ENCODE measurements around the gene FNIP1.
"Not testable (repeated sequence)": the region's sequence is repeated elsewhere in the genome, so short reads cannot be mapped to it uniquely, and the experiment has no call there.

The FNIP1 gene

GRCh38 chr5:131749723-131750470 is 46.9 kb downstream of the FNIP1 start:
- DNase-seq, result no peak

- no peak for DNase-seq
These were observed 47.7 kb downstream of the FNIP1 start for GRCh38 chr5:131749138-131749537.

- no peak for DNase-seq
These were observed 49.4 kb downstream of the FNIP1 start for GRCh38 chr5:131747180-131748105.

GRCh38 chr5:131746423-131746822 is 50.4 kb downstream of the FNIP1 start:
- no peak for DNase-seq

DNA sequence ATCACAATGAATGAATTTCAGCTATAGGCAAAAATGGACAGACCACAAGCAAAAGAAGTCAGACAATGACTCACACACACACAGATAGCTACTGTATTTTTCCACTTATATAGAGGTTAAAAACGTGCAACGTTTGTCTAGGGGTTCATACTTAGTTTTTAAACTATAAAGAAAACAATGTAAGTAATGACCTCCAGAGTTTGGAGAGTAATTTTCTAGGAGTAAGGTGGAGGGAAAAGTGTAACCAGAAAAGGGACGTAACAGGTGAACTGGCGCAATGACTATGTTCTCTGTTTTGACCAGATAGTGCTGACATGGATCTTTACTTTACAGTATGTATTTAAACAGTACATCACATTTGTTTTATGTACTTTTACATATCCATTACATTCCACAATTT is 51.1 kb downstream of the FNIP1 start:
- DNase-seq, result no peak

DNA sequence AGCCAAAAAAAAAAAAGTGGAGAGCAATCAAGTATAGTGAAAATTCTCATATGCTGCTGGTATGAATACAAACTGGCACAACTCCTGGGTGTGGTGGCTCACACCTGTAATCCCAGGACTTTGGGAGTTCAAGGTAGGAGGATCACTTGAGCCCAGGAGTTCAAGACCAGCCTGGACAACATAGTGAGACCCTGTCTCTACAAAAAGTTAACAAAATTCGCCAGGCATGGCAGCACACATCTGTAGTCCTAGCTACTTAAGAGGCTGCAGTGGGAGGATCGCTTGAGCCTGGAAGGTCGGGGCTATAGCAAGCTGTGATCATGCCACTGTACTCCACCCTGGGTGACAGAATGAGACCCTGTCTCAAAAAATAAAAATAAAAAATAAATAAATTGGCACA is 51.7 kb downstream of the FNIP1 start:
- no peak for DNase-seq

DNA sequence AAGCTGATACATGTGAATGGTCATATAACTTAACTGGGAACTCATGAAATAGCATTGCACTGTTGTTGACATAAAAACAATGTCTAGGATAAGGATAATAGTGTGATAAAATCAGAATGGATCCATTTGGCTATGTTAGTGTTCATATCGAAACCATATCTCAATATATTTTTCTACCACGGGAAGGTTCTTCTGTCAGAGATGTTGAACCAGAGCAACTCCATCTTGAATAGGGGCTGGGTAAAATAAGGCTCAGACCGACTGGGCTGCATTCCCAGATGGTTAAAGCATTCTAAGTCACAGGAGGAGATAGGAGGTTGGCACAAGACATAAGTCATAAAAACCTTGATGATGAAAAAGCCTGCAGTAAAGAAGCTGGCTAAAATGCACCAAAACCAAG is 56.3 kb downstream of the FNIP1 start:
- no peak for DNase-seq

- DNase-seq, result no peak
These were observed 61.4 kb downstream of the FNIP1 start for GRCh38 chr5:131735393-131735792.

- DNase-seq, result not testable (repeated sequence)
These were observed 61.9 kb downstream of the FNIP1 start for GRCh38 chr5:131734939-131735338.

DNA sequence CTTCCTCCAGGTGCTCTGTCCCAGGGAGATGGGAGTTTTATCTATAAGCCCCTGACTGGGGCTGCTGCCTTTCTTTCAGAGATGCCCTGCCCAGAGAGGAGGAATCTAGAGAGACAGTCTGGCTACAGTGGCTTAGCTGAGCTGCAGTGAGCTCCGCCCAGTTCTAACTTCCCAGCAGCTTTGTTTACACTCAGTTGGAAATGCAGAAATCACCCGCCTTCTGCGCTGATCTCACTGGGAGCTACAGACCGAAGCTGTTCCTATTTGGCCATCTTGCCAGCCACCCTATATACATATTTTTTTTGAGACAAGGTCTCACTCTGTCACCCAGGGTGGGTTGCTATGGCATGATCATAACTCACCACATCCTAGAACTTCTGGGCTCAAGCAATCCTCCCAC is 67.5 kb downstream of the FNIP1 start:
- not testable (repeated sequence) for DNase-seq

DNA sequence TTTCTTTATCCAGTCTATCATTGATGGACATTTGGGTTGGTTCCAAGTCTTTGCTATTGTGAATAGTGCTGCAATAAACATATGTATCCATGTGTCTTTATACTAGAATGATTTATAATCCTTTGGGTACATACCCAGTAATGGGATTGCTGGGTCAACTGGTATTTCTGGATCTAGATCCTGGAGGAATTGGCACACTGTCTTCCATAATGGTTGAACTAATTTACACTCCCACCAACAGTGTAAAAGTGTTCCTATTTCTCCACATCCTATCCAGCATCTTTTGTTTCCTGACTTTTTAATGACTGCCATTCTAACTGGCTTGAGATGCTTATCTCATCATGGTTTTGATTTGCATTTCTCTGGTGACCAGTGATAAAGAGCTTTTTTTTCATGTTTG is 72.7 kb downstream of the FNIP1 start:
- DNase-seq, result not testable (repeated sequence)

DNA sequence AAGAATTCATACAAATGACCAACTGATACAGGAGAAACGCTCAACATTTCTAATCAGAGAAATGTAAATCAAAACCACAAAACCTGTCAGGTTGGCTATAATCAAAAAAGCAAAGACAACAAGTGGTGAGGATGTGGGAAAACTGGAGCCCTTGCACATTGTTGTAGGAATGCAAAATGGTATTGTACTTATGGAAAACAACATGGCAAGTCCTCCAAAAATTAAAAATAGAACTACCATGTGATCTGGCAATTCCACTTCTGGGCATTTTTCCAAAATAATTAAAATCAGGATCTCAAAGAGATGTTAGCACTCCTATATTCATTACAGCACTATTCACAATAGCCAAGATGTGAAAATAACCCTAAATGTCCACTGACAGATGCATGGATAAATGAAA is 76.1 kb downstream of the FNIP1 start:
- DNase-seq, result no peak

DNA sequence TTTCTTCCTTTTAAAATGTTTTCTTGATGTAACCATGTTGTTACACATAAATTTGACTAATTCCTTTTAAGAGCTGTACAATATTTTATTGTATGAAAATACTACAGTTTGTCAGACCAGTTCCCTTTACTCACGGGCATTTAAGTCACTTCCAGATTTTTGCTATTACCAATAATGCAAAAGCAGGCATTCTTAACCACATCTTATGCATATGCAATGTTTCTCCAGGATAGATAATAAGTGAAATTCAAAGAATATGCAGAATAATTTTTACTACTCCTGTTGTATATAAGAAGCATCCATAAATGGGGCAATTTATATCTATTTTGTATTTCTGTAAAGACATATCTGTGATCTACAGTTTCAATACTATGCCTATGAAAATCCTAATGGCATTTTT is 77.3 kb downstream of the FNIP1 start:
- no peak for DNase-seq

DNA sequence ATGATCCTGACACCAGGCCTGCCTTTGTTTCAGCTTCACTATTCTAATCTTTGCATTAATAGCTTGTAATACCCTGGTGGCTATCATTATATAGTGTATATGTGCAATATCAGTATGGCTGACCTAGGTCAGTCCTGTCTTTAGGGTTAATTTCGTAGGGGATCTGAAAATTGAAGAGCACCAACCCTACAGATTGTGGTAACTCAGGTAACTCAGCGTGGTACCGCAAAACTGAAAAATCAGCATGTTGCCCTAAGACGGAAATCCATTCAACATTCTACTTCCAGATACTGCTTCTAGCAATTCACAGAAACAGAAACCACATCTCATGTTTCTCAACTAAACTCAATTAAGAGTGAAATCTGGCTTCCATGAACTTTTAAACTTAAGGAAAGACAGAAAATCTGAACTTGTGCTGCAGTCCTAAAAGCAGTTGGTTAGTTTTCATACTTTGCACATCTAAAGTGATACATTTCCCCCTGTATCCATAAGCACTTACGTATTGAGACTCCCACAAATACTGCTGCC is 78.3 kb downstream of the FNIP1 start:
- no peak for DNase-seq

GRCh38 chr5:131717164-131717563 is 79.7 kb downstream of the FNIP1 start:
- DNase-seq, result not testable (repeated sequence)

DNA sequence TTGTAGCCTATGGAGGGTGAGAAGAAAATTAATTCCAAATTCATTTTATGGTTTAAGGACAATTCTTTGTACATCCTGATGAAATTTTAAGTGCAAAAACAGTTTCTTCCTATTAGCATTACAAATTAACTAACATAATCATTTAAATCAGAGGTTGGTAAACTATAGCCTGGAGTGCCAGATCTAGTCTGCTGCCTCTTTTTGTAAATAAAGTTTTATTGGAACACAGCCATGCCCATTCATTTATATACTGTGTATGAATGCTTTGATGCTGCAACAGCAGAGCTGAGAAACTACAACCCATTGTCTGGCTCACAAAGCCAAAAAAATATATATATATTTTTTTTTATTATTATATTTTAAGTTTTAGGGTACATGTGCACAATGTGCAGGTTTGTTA is 80.2 kb downstream of the FNIP1 start:
- no peak for DNase-seq

DNA sequence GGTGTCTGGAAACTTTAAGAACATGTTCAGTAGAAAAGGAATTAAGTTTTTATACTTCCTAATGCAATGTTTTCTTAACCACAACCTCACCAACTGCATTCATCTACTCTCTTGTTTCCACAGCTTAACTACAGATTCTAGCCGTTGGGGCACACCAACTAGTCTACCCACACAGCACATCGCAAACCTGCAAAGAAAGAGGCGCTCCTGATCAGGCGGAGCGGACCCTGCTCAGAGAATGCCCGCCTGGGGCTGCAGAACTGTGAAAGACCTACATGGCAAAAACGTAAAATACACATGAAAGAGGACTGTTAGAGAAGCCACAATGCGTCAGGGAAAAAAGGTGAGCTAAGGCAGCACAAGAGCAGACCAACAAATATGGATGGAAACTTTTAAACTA is 86.4 kb downstream of the FNIP1 start:
- DNase-seq, result no peak

GRCh38 chr5:131709043-131709442 is 87.8 kb downstream of the FNIP1 start:
- DNase-seq, result no peak

DNA sequence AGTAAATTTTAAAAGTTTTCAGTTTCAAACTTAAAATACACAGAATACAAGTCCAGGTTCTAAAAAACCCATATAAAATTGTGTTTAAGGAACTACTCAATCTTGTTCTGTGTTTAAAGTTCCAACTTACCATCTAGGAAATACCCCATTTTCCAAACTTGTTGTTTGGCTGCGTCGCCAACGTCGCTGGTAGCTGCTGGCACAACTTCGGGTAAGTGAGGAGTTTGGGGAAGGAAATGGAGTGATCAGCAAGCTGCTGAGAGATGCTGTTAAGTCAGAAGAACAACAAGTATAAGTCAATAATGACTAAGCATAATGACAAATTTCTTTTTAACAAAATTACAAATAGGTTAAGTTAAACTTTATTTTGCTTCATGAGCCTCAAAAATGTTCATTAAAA is 90.5 kb downstream of the FNIP1 start:
- DNase-seq, result no peak

DNA sequence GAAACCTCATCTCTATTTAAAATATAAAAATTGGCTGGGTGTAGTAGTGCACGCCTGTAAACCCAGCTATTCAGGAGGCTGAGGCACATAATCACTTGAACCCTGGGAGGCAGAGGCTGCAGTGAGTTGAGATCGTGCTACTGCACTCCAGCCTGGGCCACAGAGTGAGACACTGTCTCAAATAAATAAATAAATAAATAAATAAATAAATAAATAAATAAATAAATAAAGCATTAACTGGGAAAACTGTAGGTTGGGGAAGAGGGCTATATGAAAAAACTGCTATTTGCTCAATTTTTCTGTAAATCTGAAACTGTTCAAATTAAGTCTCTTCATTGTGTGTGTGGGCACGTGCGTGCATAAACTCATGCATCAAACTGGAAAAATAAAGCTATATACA is 101.9 kb downstream of the FNIP1 start:
- DNase-seq, result no peak

GRCh38 chr5:131693894-131694293 is 102.9 kb downstream of the FNIP1 start:
- DNase-seq, result no peak

DNA sequence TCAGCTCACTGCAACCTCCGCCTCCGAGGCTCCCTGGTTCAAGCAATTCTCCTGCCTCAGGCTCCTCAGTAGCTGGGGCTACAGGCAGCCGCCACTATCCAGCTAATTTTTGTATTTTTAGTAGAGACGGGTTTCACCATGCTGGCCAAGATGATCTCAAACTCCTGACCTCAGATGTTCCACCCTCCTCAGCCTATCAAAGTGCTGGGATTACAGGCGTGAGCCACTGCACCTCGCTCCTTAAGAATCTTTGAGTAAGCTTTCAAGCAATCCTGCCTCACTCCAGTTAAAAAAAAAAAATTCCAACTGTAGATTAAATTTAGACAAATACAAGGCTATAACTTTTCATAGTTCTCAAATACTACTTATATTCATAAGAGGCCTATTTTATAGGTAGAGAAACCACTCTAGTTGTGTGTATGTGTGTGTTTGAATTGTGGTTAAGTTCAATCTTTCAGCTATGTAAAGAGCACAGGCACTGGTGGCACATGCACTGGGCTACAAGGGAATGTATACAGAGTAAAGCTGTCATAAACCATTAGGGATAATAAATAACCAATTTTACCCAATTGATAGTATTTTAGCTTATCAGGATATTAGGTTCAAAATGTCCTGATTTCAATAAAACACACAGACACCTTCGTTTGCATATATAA is 111.2 kb downstream of the FNIP1 start:
- DNase-seq, result no peak

- DNase-seq, result no peak
These were observed 112.2 kb downstream of the FNIP1 start for GRCh38 chr5:131684595-131684994.
